ENCODE measurements around the gene F2R. TPM values are rescaled to one million over a fixed set of nuclear protein-coding genes. Genes with fewer than 3 reads are reported as not detected.

F2R gene
- total and polyA plus RNA-seq, 2 of the 13 experiments (the other 11 are each of a cell fraction or from before 2014, with no cell fraction given), result 8.3 to 12.3 TPM

DNA sequence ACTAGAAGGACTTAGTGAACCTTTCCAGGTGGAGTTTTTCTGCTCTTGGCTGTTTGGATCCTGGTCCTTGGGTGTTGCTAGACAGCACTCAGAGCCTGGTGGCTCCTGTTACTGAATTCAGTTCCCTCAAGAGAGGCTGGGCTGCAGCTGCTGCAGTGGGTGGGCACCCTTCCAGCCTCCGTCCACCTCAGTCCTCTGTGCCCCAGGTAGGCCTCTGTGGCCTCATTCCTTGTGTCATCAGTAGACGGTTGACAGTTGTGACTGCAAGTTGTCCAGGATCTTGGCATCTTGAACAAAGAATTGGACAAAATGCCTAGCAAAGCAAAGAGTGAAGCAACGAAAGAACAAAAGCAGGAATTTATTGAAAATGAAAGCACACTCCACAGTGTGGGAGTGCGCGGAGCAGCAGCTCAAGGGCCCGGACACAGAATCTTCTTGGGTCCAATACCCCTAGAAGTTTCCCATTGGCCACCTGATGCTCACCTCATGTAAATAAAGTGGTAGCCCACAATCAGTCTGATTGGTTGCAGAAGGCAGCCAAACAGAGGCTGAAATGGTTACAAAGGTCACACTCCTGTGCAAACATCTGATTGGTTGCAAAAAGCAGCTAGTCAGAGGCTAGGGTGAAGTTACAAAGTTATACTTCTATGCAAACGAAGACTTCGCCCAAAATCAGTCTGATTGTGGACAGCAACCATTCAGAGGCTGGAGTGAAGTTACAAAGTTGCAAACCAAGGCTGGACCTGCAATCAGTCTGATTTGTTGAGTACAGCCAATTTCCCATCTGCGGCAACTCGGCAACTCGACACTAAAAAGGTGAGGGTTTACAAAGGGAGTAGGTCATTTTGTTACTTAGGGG, 40.1 kb downstream of the F2R start (continued):
- TF ChIP-seq ZNF446 (CRISPR knock-in tag; IDR thresholded peaks at IDR 0.05) (no peak), MED1 (CRISPR knock-in tag; IDR thresholded peaks at IDR 0.05) (no peak), SUZ12 (IDR thresholded peaks at IDR 0.05; ENCODE audit: low read depth, low read length) (no peak), ZNF788 (CRISPR knock-in tag; IDR thresholded peaks at IDR 0.05; ENCODE audit: borderline replicate concordance) (no peak), TBX2 (CRISPR knock-in tag; IDR thresholded peaks at IDR 0.05; ENCODE audit: borderline replicate concordance) (0 out of 2 replicates have a peak, but pooled peaks have one; percentile 1), ZNF337 (CRISPR knock-in tag; IDR thresholded peaks at IDR 0.05; ENCODE audit: borderline replicate concordance, low read depth) (peak; percentile 51; the same call in 1 of the 2 replicates), ZNF281 (CRISPR knock-in tag; IDR thresholded peaks at IDR 0.05; ENCODE audit: borderline replicate concordance) (no peak), HMGXB3 (CRISPR knock-in tag; IDR thresholded peaks at IDR 0.05; ENCODE audit: borderline replicate concordance) (peak; percentile 86), PAF1 (CRISPR knock-in tag; IDR thresholded peaks at IDR 0.05) (no peak), ZNF501 (CRISPR knock-in tag; IDR thresholded peaks at IDR 0.05) (0 out of 2 replicates have a peak, but pooled peaks have one; percentile 21), REST (IDR thresholded peaks at IDR 0.05; ENCODE audit: borderline replicate concordance in 1 of 2, low read depth in 1 of 2, low read length in 2 of 2) (peak in 1 of 2 experiments; percentile 51; a peak in 2 of 4 replicates), ZNF792 (CRISPR knock-in tag; IDR thresholded peaks at IDR 0.05) (no peak), NBN (conservative IDR thresholded peaks at IDR 0.05) (no peak), NFYB (CRISPR knock-in tag; IDR thresholded peaks at IDR 0.05) (peak; percentile 78), ZFX (CRISPR knock-in tag; IDR thresholded peaks at IDR 0.05; ENCODE audit: low read depth) (peak; percentile 65), KDM6A (CRISPR knock-in tag; IDR thresholded peaks at IDR 0.05; ENCODE audit: low read depth) (no peak)
- TF ChIP-seq, protein P1, sequence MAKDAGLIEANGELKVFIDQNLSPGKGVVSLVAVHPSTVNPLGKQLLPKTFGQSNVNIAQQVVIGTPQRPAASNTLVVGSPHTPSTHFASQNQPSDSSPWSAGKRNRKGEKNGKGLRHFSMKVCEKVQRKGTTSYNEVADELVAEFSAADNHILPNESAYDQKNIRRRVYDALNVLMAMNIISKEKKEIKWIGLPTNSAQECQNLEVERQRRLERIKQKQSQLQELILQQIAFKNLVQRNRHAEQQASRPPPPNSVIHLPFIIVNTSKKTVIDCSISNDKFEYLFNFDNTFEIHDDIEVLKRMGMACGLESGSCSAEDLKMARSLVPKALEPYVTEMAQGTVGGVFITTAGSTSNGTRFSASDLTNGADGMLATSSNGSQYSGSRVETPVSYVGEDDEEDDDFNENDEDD (CRISPR knock-in tag; IDR thresholded peaks at IDR 0.05; ENCODE audit: borderline replicate concordance), result no peak
